Islet precursor cell (in vitro differentiated cells): ENCODE data around the gene NCF1.
"Not testable (repeated sequence)": the region's sequence is repeated elsewhere in the genome, so short reads cannot be mapped to it uniquely, and the experiment has no call there.

Experiments used
- DNase-seq: peaks from one replicate; pipeline ENCODE4 v3.0.0-alpha.2; 2018

Gene NCF1

DNA sequence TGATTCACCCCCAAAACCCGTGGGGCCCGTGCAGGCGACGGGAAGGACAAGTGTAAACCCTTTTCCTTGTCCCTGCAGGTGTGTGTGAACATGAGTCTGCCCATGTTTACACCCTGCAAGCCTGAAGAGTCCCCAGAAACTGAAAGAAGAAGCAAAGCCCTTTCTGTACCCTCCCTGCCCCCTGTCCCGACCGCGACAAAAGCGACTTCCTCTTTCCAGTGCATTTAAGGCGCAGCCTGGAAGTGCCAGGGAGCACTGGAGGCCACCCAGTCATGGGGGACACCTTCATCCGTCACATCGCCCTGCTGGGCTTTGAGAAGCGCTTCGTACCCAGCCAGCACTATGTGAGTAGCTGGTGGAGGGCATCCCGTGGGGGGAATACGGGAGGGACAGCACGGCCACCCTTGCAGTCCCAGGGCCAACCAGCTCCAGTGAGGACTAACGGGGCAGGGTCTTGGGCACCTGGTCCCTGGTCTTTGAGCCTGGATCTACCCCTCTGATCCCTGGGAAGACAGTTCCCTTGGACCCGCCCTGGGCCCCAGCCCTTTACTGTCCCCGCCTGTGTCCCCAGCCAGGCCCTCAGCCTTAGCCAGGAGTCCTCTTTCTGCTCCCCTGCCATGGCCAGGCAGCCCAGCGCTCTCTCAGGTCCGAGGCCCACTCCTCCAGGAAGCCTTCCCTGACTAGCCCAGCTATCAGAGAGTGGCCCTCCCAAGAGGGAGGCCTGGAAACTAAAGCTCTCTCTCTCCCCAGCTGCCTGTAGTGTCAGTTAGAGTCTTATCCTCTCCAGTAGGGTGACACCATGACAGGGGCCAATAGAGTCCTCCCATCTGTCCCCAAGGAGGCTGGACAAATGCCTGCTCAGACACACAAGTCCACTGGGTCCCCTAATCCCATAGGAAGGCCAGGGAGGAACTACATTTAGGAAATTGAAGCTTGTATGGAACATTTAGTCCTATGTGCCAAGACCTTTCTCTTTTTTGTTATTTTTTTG lies at the start of gene NCF1:
Gene NCF1 (plus strand): TSS at position 252 of the 991 bp plus-strand sequence. CDS start 21 bp downstream, at position 273.
- not testable (repeated sequence) for DNase-seq

DNA sequence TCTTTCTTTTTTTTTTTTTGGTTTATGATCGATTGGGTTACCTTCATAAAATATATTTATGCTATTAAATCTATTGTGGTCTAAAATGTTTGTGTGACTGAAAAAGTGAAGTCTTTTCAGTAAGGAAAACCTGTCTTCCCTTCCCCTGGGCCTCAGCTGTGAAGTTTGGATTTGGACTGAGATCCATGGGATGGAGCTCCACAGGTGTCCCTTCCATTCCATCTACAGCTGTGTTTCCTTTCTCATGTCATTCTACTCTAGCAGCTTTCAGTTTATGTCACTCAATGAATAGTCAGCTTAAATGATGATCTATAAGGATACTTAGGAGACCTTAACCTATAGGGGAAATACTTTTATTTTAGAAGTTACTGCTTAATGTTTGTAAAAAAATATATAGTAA lies 48.0 kb upstream of the NCF1 start:
- no peak for DNase-seq

DNA sequence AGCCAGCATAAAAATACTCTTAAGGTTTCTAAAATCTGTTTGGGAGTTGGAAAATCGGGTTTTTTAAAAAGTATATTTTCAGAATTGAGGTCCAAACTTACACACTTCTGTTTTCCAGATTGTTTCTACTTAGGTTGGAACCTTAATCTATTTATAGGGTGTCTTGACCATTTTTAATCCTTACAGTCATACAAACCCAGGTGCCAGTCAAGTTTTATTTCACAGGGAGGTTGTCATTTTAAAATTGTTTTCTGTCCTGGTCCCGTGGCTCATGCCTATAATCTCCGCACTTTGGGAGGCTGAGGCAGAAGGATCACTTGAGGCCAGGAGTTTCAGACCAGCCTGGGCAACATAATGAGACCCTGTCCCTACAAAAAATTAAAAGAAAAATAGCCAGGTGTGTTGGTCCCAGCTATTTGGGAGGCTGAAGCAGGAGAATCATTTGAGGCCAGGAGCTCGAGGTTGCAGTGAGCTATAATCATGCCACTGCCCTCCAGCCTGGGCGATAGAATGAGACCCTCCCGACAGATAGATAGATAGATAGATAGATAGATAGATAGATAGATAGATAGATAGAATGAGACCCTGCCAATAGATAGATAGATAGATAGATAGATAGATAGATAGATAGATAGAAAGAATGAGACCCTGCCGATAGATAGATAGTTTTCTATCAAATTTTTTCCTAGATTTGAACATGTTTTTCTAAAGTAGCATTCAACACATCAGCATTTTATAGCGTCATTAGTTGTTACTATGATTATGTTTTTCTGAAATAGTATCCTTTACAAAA lies 47.3 kb upstream of the NCF1 start:
- no peak for DNase-seq

DNA sequence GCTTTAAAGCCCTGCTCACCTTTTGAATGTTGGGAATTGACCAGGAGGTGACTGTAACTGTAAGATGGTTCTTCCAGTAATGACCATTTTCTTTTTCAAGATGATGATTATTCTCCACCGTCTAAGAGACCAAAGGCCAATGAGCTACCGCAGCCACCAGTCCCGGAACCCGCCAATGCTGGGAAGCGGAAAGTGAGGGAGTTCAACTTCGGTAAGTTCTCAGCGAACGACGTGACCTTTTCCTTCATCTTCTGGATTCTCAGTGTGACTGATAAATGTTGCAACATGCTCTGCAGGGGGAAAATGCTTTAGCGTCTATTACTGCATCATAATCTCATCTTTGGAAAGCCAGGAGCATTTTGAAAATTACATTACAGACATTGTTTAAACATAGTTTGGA lies 45.1 kb upstream of the NCF1 start:
- not testable (repeated sequence) for DNase-seq

DNA sequence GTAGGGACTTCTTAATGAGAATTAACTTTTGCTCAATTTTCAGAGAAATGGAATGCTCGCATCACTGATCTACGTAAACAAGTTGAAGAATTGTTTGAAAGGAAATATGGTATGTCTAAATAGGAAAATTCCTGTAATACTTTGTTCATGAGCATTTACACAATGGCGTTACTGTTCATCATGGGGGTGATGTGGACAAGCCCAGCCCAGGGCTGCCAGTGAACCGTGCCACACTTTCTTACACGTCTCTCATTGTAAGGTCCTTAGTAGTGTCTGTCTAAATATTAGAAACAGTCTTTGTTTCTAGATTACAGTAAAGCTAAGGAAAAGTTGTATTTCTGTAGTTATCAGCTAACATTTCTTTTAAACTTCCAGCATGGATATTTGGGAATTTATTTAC lies 43.6 kb upstream of the NCF1 start:
- not testable (repeated sequence) for DNase-seq

DNA sequence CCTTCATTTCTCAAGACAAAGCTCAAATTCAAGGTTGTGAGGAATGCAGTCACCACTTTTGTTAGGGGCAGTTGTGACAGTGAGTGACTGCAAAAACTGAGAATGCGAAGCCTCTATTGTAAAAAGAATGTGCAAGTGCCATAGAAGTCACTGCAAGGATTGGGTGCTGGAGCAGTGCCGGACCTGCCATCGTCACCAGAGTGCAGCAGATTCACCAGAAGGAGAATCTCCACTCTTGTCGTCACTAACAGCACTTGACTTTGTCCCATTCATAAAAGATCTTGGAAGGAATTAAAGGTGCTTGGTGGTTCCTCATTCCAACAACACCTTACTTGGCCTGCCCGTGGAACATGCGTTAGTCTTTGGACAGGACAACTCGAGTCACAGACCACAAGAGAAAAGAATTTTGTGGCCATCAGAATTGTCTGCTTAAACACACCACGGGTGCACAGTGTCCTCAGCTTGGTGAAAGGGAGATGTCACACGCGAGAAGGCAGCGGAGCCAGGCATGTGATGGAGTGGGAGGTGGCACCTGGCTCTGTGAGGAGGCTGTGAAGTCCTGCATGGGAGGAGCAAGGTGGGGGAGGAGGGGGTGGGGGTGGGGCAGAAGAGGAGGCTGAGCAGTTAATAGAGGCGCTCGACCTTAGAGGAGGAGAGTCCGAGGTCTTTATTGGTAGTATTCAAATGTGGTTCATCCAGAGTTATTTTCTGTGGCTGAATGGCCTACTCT lies 33.7 kb upstream of the NCF1 start:
- not testable (repeated sequence) for DNase-seq

DNA sequence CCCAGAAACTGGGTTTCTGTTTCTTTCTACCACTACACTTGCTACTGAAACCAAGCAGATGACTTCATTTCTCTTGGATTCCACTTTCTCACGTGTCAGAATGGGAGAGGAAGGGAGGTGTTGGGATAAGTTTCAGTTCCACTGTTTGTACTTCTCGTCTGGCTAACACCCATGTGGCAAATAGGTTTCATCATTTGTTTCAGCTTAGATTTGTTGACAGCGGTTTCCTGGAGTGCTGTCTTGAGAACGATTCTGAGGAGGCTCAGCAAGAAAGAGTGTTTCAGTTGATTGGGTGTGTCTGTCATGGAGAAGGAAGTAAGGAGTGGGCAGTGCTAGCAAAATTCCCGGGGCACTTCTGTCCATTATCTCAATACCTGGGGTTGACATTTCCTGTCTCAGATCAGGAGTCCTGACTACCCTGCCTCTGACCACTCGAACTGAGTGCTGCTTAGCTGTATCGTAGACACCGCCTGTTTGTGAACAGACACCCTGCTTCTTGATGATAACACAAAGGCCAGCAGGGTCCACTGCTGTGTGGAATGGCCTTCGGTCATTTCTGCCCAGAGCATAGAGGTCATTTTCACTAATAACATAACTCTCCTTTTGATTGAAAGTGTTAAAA lies 29.8 kb upstream of the NCF1 start:
- not testable (repeated sequence) for DNase-seq

DNA sequence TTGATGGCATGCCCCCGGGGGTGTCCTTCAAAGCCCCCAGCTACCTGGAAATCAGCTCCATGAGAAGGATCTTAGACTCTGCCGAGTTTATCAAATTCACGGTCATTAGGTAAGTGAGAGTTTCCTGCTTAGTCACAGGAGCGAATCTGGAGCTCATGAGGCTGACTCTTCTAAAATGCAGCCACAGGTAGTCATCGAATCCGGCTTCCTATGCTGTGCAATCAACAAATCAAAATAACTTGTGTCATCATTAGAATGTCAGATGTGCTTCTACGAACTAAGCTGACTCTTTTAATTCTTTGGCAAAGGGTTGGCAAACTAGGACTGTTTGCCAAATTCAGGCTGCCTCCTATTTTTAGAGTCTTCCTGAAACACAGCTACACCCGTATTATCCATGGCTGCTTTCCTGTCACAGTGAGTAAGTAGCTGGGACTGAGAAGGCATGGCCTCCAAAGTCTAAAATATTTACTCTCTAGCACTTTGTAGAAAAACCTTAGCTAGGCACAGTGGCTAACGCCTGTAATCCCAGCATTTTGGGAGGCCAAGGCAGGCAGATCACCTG lies 19.8 kb upstream of the NCF1 start:
- DNase-seq, result not testable (repeated sequence)

DNA sequence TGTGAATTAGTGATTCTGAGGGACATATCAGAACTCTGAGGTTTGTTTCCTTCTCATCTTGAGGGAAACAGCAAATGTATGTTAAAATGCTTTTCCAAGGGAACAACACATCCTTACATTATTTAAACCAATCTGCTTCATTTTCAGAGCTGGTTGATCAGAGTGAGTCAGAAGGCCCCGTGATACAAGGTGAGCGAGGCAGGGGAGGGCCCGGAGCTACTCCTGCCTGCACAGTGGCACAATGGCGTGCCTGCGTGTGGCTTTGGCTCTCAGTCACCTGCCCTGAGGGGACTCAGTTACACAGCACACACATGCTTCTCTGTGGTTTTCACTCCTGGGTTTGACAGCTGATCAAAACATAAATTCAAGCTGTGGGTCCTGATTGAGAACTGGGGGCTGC lies 17.1 kb upstream of the NCF1 start:
- not testable (repeated sequence) for DNase-seq

DNA sequence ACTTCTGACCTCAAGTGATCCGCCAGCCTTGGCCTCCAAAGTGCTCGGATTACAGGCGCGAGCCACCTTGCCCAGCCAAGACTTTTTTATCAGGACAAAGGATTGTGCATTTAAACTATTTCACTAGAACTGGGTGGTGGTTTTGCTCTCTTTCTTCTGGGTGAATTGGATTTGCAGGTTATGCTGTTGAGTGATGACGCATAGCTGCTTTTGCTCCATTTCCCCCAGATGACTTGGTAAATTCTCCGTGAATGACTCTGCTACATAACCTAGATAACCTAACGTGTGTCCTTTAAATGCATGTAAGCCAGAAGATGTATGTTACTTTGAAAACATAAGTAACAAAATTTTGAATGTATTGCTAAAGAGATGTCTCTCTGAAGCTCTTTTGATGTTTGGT lies 15.5 kb upstream of the NCF1 start:
- DNase-seq, result not testable (repeated sequence)

DNA sequence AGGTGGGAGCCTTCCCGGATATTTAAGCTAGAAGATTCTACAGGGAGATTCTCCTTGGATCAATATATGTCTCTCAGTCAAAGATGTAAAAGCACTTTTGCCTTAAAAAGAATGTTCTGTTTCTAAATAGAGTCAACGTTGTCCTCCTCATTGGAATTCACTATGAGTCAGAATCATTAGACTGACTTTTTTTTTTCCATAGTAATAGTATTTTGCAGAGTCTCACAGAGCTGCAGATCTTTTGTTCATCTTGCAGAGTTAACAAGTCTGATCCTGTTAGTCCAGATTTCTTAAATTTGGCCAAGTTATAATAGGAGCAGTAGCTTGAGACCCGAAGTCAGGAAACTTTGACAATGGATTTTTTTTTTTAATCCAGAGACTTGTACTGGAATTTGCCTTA lies 14.8 kb upstream of the NCF1 start:
- DNase-seq, result not testable (repeated sequence)

DNA sequence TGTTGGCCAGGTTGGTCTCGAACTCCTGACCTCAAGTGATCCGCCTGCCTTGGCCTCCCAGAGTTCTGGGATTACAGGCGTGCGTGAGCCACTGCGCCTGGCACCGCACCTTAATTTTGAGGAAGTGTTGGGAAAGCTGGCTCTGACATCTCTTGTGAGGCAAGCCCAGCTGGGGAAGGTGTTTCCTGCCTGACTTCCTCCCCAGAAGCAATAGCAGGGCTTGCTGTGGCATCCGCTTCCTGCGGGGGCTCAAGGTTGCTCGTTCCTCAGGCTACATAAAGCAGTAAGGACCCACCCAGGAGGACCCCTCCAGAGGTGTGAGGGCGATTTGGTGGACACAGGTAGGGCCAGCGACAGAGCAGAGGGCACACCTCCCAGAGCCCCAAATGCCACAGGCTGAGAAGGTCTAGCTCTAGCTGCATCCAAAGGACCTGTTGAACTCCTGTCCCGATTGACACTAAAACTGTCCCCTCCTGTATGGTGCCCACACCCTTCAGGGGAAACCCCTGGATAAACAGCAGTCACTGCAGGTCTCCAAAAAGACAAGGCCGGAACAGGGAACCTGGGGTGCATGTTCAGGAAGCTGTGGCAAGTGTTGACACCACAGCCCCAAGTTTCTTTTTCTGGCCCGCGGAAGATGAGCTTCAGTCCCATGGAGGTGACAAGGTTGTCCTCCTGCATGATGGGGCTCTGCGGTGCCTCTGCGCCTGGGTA lies 8.4 kb upstream of the NCF1 start:
- DNase-seq, result not testable (repeated sequence)

DNA sequence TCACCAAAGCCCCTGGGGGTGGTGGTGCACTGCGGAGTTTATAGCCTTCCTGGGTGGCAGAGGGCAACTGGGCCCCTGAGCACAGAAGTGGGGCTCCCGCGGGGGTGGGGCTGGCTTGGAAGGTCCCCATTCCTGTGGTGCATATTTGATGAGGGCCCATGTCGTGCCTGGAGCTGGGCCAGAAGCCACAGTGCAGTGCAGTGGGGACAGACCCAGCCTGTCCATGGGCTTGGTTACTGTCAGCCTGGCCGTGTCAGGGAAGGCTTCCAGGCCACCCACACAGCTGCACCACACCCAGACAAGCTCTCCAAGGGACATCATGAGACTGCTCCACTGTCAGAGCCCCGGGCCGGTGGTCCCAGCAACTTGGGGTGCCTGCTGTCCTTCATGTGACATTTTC lies 7.3 kb upstream of the NCF1 start:
- not testable (repeated sequence) for DNase-seq

DNA sequence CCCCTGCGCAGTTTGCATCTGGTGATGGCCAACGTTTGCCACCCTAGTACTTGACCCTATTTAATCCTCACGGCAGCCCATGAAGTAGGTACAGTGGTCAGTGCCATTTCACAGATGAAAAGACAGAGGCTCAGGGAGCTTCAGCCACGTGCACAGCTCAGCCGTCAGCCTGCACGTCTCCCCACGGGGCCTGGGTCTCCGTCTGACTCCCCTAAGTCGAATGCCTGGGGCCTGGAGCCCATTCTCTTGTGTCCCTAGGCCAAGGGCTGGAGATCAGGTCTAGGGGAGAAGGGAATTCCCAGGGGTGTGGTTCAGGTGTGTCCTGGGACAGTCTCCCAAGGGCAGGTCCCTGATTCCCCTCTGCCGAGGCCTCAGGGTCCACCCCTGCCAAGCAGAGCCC lies 6.8 kb upstream of the NCF1 start:
- DNase-seq, result not testable (repeated sequence)

DNA sequence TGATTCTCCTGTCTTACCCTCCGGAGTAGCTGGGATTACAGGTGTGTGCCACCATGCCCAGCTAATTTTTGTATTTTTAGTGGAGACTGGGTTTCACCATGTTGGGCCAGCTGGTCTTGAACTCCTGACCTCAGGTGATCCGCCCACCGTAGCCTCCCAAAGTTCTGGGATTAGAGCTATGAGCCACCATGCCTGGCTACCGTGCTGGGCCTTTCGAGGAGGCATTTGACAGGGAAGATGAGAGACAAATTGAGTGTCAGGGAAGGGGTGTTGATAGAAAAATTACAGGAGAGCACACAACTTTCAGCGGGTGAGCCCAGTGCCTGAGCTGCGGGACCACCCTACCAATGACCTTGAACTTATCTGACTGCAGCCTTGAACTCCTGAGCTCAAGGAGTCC lies 3.7 kb upstream of the NCF1 start:
- DNase-seq, result not testable (repeated sequence)

DNA sequence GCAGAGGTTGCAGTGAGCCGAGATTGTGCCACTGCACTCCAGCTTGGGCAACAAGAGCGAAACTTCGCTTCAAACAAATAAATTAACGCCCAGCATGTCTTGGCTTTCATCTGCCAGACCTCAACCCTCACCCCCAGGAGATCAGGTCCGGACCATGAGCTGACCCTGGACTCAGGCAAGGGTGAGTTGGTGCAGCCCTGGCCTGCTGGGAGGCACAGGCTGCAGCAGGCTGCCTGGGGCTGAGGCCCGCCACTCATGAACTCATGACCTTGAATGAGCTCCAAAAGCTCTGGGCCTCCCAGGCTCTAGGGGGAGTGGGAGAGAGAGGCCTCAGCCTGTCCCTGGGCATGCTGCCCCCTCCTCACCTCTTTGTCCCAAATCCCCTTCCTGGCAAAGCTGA lies 1.7 kb upstream of the NCF1 start:
- peak; percentile 53 for DNase-seq

DNA sequence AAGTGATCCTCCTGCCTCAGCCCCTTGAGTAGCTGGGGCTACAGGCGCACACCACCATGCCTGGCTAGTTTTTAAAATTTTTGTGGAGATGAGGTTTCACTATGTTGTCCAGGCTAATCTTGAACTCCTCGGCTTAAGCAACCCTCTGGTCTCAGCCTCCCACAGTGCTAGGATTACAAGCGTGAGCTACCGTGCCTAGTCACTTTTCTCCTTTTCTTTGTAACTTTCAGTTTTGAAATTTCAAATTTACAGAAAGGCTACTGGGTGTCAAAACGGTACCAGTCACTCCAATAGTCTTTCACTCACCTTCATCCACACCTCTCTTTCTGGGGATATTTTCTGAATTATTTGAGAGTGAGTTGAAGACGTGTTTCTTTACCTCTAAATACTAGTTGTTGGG lies 1.3 kb downstream of the NCF1 start:
- not testable (repeated sequence) for DNase-seq

DNA sequence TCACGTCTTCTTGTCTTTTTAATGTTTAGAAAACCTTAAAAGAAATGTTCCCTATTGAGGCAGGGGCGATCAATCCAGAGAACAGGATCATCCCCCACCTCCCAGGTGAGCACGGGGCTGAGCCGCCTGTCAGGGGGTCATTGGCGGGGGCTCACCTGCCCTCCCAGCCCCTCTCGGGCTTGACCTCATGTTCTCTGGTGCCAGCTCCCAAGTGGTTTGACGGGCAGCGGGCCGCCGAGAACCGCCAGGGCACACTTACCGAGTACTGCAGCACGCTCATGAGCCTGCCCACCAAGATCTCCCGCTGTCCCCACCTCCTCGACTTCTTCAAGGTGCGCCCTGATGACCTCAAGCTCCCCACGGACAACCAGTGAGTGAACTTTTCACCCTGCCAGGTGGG lies 5.2 kb downstream of the NCF1 start:
- DNase-seq, result not testable (repeated sequence)

DNA sequence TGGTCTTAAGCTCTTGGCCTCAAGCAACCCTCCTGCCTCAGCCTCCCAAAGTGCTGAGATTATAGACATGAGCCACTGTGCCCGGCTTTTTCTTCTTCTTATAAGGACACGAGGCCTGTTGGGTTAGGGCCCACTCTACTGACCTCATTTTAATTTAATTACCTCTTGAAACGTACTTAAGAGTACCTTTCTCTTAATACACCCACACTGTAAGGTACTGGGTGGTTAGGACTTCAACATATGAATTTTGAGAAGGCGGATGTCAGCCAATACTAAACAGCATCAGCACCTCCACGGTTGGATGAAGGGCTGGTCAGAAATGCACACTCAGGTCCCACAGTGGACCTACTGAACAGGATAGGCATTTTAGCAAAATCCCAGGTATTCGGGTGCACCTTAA lies 7.9 kb downstream of the NCF1 start:
- DNase-seq, result not testable (repeated sequence)

DNA sequence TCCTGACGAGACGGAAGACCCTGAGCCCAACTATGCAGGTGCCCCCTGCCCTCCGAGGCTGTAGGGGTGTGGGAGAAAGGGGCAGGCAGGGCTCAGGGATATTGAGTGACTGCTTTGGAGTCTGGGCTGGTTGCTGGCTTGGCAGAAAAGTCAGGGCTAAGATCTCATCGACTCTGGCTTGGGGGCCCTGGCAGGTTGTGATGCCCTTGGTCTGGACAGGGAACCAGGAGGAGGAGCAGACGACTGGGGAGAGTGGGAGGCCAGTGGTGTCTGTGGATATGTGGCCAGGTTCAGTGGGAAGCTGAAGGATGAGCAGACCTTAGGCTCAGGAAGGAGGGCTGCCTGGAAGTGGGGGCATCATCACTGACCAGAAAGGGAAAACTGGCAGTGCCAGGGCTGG lies 9.8 kb downstream of the NCF1 start:
- DNase-seq, result peak; percentile 40

DNA sequence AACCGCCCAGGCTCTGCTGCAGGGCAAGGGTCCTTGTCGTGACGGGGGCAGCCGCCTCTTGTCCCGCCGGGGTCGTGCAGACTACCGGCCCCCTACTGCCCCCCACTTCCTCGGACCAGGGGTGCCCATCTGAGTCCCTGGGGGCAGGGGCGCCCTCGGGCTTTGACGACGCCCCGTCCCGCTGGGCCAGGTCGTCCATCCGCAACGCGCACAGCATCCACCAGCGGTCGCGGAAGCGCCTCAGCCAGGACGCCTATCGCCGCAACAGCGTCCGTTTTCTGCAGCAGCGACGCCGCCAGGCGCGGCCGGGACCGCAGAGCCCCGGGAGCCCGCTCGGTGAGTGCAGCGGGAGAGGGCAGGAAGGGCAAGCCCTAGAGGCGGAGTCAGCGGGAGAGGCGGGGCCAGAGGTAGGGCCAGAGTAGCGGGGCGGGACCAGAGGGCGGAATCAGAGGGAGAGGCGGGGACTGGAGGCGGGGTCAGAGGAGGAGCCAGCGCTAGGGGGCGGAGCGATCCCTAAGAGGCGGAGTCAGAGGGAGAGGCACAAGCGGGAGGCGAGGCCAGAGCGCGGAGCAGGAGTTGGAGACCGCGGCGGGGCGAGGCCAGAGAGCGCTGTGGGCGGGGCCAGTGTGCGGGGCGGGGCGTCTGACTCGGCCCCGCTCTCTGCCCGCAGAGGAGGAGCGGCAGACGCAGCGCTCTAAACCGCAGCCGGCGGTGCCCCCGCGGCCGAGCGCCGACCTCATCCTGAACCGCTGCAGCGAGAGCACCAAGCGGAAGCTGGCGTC lies 14.7 kb downstream of the NCF1 start:
- peak; percentile 96 for DNase-seq
